Ureter (tissue), 1 donor: ENCODE data around the gene GSTO1. TPM values are rescaled to one million over a fixed set of nuclear protein-coding genes. Genes with fewer than 3 reads are reported as not detected.
A peak's percentile ranks its signal among the peaks of the same experiment; 100 is the strongest.

Source experiments
- DNase-seq: peaks from one replicate; pipeline ENCODE4 v3.0.0-alpha.2; 2020; ENCODE audit warnings: low spot score
- total RNA-seq: library from RNA; stranded (reverse); gene quantifications from one replicate; pipeline ENCODE4 v1.2.4, GENCODE V29; 2023
- donor health status: DM: yes; HTN: yes; CAD: no.

GSTO1 gene
- total RNA-seq, 1 donor from 2014 or later: 79.4 TPM

DNA sequence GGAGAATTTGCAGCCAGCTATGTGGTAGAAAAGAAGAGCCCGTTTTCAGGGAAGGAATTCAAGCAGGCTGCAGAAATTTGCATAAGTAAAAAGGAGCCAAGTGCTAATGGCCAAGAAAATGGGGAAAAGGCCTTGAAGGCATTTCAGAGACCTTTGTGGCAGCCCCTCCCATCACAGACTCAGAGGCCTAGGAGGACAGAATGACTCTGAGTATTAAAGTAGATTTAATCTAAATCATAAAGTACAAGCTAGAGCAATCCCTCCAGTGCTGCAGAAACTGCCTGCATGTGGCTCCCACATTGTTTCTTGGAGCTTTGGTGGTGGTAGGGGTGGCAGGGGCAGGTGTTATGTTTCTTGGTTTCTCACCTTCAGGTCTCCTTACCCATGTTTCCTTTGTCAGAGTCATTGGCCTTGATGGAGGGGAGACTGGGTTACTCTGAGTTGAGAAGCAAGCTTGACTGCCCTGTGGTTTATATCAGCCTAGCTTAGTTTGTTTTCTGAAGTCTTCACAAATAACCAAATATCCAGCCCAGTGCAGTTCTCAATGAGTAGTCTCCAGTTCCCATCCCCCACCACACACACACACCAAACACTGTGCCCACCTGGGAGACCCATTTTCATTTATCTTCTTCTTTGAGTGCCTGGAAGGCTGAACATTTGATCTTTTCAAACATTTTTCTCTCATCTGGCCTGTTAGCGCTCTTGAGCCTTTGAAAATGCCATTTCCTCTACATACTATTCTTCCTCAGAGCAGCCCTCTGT is 49.1 kb downstream of the GSTO1 start:
- DNase-seq: no peak

DNA sequence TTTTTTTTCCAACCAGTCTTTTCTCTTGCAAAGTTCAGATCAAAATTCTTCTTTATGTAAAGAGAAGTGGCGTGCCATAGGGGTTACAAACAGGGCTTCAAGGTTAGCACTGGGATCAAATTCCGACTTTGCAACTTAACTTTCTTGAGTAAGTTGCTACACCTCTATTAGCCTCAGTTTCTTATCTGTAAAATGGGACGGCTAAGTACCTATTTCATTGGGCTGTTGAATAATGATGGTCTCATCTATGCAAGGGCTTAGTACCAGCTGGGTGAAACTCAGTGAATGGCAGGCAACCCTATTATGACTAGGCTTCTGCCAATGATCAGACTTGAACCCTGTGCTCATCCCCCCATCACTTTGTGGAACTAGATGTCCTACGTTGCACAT is 49.7 kb downstream of the GSTO1 start:
- no peak for DNase-seq

DNA sequence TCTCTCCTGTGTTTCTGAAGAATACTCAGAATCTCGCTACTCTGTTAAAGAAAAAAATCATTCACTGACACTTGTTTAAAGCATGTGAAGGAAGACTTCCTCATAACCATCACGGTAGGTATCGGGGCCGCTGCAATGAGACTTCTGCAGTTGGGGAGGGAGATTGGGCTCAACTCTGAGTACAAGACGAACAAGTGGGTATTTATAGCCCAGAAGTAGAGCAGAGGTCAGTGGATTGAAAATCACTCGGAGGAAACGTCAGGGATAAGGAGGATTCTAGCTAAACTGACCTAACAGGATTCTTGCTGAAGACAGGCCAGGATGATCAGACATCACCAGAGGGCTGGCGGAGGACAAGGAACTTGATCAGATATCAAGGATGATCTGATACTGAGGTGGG is 50.2 kb downstream of the GSTO1 start:
- no peak for DNase-seq

DNA sequence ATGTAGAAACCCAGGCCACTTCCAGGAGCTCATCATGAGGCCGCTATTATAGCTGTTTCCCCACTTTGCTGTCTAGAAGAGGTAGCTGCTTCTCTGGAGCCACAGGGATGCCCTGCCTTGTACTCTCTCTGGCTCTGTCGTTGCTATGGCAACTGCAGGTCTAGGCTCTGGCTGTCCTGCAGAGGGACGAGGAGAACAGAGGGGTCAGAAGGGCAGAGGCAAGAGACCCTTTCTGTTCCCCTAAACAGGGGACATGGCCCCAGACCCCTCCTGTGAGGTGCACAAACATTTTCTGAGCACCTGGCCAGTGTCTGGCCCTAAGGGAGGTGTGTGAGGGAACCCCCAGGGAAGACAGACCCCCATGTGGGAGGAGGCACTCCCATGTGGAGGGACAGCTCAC is 52.2 kb downstream of the GSTO1 start:
- no peak for DNase-seq

DNA sequence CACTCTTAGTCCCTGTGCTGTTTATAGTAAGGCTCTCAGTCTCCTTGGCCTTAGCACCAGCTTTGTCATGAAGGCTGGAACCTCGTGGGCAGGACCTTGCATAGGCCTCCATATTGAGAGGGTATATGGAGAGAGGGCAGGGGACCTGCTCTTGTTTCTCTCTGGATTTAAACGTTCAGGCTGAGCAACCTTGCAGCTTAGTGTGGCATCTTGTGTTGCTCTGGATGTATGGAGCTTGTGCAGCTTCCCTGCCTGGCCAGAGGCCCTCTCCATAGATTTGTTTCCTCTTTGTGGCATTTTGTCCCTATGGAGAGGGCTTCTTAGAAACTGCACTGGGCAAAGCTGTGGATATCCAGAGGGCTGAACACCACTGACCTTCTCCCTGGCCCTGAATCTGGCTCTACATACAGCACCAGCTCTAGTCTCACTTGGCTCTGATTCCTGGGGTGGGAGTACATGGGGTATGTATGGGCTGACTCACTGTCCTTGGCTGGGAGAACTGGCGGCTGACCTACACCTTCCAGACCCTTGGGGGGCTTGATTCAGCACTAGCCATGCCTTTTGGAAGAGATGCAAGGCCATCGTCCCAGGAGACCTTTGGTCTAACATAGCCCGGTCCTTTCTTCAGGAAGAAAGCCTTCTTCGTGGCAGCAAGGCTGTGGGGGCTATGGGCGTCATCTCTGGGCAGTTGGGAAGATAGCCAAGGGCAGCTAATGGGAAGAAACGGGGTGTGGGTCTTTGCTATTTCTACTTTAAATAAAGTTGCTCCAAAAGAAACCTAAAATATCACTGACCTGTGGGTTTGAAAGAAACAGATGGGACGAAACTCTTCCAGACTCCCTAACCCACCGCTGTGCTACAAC is 53.1 kb downstream of the GSTO1 start:
- DNase-seq: no peak

DNA sequence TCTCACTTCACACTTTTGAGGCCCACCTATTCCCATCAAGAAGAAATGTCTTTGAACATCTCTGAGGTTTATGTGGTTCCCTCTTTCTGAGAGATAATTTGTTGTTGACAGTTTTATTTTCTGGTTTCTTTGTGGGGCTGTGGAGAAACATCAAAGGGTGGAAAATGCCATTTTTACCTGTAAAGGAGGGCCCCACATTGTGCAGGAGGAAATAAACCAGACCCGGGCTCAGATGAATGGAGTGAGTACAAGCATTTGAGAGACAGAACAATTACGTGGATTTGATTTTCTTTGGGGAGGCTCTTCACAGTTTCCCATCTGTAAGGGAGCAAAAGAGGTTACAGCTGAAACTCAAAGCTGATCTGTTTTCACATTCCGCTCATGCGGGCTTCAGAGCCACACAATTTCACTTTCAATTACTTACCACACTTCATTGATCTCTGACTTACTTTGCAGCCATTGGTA is 53.8 kb downstream of the GSTO1 start:
- no peak for DNase-seq

DNA sequence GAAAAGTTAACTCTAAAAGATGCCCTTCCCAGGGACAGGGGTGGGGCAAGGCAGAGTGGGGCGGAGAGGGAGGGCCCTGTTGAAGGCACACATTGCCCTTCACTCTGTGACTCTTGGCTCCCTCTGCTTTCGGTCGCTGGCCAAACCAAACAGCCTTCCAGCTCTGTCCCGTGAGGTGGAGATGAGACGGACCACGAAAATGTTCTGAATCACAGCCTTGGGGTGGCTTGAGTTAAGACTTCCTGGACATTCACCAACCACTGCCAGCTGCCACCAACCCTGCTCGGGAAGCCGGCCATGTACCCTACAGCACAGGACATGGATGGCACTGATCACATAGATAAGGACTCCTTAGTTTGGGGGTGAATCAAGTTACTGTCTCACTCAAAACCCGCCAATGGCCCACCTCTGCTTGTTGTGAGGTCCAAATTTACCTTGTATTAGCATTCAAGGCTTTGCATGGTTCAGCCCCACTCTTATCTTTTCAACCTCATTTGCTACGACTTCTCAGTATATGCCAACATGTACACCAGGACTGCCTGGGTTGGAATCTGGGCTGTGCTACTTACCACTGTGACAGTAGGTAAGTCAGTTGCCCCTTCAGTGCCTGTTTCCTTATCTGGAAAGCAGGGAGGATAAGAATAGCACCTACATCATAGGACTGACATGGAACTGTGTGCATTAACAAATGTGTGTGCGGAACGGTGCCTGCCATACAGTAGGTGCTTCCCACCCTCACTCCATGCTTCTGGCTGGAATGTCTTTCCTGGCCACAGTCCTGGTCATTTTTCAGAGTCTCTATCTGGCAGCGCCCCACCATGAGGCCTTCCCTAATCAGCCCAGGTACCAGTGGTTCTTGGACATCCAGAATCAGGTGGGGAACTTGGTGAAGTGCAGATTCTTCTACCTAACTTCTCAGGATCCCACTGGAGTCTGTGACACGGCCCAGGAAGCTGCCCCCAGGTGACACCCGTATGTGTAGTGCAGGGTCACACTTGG is 55.6 kb downstream of the GSTO1 start:
- DNase-seq: peak; percentile 85

DNA sequence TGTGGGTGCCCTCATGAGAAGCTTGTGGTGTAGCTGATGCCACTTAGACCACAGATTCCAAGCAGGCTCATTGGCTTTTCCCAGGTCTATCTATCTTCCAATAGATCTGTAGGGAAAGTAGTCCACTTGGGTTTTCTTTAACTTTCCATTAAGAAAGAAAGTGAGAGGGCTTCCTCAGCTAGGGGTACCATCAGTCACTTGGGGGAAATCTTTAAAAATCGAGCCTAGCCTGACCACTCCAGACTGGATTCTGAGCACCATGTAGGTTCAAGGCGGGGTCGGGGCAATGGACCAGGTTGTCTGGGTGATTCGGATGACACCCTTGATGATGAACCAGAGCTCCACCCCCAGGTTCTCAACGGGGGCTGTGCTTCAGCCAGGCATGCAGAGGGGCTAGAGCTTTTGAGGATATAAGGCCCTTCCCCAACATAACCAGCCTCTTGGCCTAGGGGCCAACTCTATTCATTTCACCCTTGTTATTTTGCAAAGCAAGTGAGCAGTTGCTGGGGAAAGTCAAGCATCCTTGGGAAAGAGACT is 56.6 kb downstream of the GSTO1 start:
- no peak for DNase-seq

DNA sequence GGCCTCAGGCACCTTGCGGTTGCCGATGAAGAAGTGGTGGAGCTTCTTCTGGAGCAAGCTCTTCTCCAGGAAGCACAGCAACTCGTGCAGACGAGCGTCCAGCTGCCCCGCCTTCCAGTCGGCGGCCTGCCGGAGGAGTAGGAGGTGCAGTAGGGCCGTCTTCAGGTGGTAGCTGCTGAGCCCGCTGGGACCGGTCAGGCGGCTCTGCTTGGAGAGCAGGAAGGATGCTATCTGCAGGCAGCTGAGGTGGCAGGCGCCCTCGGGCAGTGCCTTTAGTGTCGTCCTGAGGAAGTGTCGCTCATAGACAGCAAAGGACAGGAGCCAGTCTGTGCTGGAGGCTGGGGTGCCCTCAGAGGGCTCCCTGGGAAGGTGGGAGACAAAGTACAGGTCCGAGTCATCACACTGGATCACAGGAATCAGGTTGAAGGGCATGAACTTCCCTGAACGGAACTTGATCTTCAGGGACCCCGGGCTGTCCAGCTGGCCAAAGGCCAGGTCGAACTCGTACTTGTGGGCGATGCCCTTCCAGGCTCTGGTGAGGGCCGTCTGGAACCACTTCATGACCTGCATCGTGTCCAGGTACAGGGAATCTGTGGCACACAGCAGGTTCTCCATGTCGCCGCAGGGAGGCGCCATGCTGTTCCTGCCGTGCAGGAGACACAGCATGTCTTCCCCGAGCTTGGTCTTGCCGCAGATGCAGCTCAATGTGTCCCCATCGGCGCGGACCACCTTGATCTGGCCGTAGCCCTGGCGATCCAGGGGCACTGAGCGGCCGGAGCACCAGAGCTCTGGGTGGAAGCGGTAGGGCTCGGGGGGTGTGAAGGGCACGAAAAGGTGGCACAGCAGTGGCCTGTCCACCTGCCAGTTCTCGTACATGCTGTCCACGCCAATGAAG is 60.1 kb downstream of the GSTO1 start:
- DNase-seq: no peak

DNA sequence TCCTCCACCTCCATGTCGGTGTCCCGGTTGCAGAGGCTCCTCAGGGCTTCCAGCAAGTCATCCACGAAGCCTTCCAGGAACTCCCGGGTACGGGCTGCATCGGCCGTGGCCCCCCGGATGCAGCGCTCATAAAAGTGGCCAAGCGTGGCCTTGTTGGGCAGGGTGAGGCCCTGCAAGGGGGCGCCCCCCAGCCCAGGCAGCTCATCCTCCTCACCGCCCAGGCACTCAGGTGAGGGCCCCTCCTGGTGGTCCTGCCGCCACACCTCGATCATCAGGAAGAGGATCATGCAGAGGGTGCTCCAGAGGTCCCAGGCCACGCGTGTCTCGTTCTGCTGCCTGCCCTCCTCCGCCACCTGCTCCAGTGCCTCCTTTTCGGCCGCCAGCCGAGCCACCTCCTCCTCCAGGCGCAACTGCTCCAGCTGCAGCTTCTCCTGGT is 60.8 kb downstream of the GSTO1 start:
- DNase-seq: no peak

DNA sequence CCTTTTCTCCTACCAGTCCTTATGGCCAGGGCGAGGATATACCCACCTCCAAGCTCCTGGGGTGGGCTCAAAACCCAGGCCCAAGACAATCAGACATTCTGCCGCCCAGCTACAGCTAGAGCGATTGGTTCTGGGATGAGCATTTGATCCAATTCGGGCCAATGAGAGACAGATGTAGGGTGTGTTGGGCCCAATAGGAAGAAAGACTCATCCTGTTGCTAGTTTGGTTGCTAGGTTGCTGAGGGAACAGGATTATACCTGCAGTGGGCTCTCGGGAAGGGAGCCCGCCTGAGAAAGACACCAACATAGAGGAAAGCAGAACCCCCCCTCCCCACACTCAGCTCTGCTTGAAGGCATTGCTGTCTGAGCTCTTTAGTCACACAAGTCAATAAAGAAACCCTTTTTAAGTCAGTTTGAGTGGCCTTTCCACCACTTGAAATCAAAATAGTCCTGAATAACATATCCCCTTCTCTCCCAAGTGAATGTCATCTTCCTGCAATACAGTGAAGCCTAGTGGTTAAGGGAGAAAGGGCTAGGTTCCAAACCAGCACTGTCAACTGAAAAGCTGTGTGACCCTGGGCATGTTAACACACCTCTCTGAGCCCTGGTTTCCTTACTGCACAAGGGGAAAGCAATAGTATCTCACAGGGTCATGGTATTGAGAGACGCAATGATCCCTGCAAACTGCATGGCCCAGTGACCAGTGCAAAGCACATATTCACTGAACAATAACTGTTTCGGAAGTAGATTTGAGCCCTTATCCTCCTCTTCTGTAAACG is 61.8 kb downstream of the GSTO1 start:
- no peak for DNase-seq

Other genes starting within 250 kb of the GSTO1 start
- 18.5 TPM for gene COL17A1, start 169.0 kb upstream of the GSTO1 start, total RNA-seq
- gene SFR1, start 132.7 kb upstream of the GSTO1 start, total RNA-seq: 8.4 TPM
- gene CFAP43, start 22.5 kb upstream of the GSTO1 start, total RNA-seq: 1.9 TPM
- gene GSTO2, start 14.3 kb downstream of the GSTO1 start, total RNA-seq: 47.0 TPM
- 18.3 TPM for gene ITPRIP, start 83.6 kb downstream of the GSTO1 start, total RNA-seq
- gene CFAP58, start 98.9 kb downstream of the GSTO1 start, total RNA-seq: 0.55 TPM